GM21526 (cell line): ENCODE results near the gene SYNGR1.

Experiments used
- ATAC-seq: cut with Tn5 transposase; IDR thresholded peaks from one replicate; pipeline ENCODE4 v1.9.1; 2021; ENCODE audit warnings: moderate library complexity; ENCODE audit not compliant: unreplicated experiment, low FRiP score

The SYNGR1 gene

DNA sequence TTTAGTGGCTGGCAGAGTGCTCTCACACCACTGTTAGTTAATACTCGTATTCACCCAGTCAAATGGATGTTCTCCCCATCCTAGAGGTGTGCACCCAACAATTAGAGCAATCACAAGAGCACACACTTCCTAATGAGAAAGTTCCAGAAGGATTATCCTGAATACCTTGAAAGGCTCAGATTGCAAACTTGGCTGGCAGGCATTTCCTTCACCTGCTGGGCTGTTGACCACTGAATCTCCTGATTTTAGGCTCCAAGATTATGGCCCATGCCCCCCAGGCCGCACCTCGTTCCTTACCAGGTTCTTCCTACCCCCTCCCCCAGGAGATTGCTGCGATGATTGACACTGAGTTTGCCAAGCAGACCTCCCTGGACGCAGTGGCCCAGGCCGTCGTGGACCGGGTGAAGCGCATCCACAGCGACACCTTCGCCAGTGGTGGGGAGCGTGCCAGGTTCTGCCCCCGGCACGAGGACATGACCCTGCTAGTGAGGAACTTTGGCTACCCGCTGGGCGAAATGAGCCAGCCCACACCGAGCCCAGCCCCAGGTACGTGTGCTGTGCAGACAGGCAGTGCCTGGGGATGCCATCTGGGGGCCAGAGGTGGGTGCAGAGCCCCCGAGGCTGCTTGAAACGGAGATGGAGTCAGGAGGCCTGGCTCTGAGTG lies 76.7 kb downstream of the SYNGR1 start:
- ATAC-seq: no peak

DNA sequence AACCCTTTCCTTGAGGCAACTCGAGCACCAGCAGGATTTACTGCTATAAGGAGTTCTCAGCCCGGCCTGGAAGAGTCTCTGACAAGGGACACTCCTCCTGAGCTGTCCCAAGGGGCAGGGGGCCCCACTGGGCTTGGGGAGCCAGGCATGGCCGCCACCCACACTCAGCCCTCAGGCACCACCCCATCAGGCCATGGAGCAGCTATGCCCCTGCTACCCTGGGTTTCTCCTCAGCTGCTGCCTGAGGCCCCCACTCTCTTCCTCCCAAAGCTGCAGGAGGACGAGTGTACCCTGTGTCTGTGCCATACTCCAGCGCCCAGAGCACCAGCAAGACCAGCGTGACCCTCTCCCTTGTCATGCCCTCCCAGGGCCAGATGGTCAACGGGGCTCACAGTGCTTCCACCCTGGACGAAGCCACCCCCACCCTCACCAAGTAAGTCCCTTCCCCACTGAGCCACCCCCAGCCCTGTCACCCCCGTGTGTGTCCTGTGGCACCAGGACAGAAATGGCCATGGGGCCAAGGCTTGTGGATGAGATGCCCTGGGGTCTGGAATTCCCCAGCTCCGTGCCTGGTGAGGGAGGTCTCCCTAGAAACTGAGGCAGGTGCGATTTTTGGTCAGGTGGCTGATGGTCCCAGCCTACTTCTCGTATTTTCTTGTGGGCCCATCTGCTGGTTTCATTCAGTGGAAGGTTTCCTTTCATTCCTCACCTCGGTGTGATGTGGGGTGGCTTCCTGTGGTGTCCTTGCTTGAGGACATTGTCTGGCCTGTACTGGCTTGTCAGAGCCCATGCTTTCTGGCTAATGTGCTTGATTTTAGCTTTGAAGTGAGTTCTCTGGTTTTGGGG lies 78.2 kb downstream of the SYNGR1 start:
- ATAC-seq: no peak

- ATAC-seq: no peak
Measured at GRCh38 chr22:39428597-39429071, 78.8 kb downstream of the SYNGR1 start.

- ATAC-seq: no peak
Measured at GRCh38 chr22:39429186-39429585, 79.4 kb downstream of the SYNGR1 start.

DNA sequence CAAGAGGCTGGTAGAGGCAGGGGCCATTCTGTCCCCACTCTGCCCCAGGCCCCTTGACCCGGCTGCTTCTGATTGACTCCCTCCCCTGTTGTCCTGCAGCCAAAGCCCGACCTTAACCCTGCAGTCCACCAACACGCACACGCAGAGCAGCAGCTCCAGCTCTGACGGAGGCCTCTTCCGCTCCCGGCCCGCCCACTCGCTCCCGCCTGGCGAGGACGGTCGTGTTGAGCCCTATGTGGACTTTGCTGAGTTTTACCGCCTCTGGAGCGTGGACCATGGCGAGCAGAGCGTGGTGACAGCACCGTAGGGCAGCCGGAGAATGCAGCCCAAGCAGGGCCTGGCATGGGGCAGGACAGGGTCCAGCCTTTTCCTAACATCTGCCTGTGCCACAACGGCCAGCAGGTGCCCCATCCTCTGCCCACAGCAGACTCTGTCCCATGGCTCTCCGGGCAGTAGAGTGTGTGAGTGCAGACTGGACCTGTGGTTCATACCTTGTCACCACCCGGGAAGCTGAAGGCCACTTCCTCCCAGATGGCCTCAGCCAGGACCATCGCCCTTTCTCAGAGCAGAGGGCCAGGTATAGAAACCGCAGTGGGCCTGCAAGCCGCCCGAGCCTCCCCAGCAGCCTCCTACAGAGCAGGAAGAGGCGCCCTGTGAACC lies 80.3 kb downstream of the SYNGR1 start:
- no peak for ATAC-seq

GRCh38 chr22:39430576-39431150 lies 80.9 kb downstream of the SYNGR1 start:
- no peak for ATAC-seq

- no peak for ATAC-seq
Measured at GRCh38 chr22:39431216-39431801, 81.5 kb downstream of the SYNGR1 start.

DNA sequence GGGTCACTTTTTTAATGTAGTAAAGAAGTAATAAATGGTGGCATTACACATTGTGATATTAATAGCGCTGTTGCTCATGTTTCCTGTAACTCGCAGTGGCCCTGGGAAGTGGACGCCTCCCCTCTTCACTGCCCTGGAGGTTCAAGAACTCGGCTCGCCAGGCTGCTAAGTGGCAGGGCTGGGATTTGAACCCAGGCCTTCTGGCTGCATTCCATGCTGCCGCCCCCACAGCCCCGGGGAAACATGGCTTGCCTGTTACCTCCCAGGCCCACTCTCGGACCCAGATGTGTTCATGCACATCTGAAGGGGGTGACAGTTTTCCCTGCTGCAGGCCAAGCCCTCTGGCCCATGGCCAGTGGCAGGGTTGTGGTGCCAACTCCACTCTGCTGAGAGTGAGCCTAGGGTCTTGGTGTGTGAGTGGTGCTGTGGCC lies 82.0 kb downstream of the SYNGR1 start:
- ATAC-seq: no peak

GRCh38 chr22:39432361-39432811 lies 82.6 kb downstream of the SYNGR1 start:
- no peak for ATAC-seq

- ATAC-seq: no peak
Measured at GRCh38 chr22:39433476-39434242, 83.9 kb downstream of the SYNGR1 start.

DNA sequence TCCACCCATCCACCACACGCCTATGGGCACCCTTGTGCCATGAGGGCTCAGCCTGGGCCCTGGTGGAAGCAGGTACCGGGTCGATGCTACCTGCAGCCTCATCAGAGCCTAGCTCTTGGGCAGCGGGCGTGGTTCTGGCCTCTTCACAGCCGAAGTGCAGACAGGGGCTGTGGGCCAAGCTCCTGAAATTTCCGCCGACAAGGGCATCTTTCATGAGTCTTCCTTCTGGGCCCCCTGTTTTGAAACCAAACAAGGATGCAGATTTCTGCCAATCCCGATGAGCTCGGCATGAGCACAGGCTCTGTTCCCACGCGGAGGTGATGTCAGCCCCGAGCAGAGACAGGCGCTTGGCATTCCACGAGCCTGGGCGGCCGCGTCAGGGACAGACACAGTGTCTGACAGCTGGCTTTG lies 84.5 kb downstream of the SYNGR1 start:
- no peak for ATAC-seq

DNA sequence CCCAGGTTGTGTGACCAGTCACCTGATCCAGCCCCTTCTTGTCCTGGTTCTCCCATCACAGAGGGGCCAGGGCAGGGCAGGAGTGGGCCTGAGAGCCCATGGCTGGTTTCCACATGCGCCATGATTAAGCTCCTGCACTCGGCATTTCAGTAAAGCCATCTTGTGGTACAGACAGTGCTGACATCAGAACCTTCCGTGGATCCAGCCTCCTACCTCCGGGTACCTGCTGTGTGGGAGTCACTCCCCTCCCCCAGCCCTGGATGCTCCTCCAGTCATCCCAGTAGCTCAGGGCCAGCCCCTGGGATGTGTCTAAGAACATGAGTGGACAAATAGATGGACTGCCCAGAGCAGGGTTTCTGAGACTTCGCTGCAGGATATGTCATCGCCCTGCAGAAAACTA lies 84.9 kb downstream of the SYNGR1 start:
- no peak for ATAC-seq
